ENCODE results near the gene HYLS1.

DNA sequence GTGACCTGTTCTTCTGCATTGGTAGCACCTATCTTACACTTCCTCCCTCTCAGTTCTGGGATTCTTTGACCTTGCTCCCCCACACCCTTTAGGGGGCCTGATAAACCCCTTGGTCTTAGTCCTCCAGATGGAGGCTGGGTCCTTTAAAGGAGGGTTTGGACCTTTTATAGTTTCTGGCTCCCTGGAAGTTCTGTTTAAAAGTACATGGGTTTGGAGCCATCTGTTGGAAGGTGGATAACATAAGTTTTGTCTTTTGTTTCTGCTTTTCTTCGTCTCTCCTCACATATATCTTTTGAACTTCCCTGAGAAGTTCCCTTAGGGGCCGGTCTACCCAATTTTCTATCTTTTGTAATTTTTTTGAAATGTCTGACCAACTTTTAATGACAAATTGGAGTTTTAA, 17.9 kb upstream of the HYLS1 start:
- TF ChIP-seq, protein P1, sequence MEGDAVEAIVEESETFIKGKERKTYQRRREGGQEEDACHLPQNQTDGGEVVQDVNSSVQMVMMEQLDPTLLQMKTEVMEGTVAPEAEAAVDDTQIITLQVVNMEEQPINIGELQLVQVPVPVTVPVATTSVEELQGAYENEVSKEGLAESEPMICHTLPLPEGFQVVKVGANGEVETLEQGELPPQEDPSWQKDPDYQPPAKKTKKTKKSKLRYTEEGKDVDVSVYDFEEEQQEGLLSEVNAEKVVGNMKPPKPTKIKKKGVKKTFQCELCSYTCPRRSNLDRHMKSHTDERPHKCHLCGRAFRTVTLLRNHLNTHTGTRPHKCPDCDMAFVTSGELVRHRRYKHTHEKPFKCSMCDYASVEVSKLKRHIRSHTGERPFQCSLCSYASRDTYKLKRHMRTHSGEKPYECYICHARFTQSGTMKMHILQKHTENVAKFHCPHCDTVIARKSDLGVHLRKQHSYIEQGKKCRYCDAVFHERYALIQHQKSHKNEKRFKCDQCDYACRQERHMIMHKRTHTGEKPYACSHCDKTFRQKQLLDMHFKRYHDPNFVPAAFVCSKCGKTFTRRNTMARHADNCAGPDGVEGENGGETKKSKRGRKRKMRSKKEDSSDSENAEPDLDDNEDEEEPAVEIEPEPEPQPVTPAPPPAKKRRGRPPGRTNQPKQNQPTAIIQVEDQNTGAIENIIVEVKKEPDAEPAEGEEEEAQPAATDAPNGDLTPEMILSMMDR (conservative IDR thresholded peaks at IDR 0.05), result no peak
- TF ChIP-seq ZFX (IDR thresholded peaks at IDR 0.05), result no peak

Measured in C4-2B (cell line).